Osteoblast (primary cell): ENCODE results near the gene MDFIC. TPM values are rescaled to one million over a fixed set of nuclear protein-coding genes. Genes with fewer than 3 reads are reported as not detected.

ENCODE experiments used
- DNase-seq: peaks from one replicate; pipeline ENCODE4 v3.0.0; 2011; ENCODE audit warnings: low spot score, mixed read lengths; ENCODE audit not compliant: insufficient read length; ENCODE audit errors: missing footprints
- H2AFZ ChIP-seq: 2 replicates; pipeline ENCODE4 v1.6.0; 2011; ENCODE audit warnings: mild to moderate bottlenecking, low read length
- H3K27ac ChIP-seq: 2 replicates; pipeline ENCODE4 v1.5.1; 2011; ENCODE audit warnings: mild to moderate bottlenecking, low read depth, low read length, moderate library complexity
- H3K27me3 ChIP-seq: 2 replicates; pipeline ENCODE4 v1.6.0; 2012; ENCODE audit warnings: mild to moderate bottlenecking, control low read depth, inconsistent platforms, low read length, moderate library complexity; ENCODE audit not compliant: insufficient read depth
- H3K36me3 ChIP-seq: 2 replicates; pipeline ENCODE4 v1.5.1; 2011; ENCODE audit warnings: mild to moderate bottlenecking, low read length, control low read depth, moderate library complexity; ENCODE audit not compliant: insufficient read depth
- H3K4me1 ChIP-seq: 2 replicates; pipeline ENCODE4 v1.5.1; 2011; ENCODE audit warnings: mild to moderate bottlenecking, low read length, control low read depth, moderate library complexity; ENCODE audit not compliant: insufficient read depth
- H3K4me2 ChIP-seq: 2 replicates; pipeline ENCODE4 v1.6.0; 2011; ENCODE audit warnings: mild to moderate bottlenecking, low read length; ENCODE audit not compliant: insufficient read depth
- H3K4me3 ChIP-seq: fragments of 200-600 bp; sonication (generic); 3 replicates; pipeline ENCODE4 v1.5.1; 2012; ENCODE audit warnings: mild to moderate bottlenecking, low read length, inconsistent platforms; ENCODE audit not compliant: insufficient read depth
- H3K79me2 ChIP-seq: 2 replicates; pipeline ENCODE4 v1.6.0; 2012; ENCODE audit warnings: mild to moderate bottlenecking, low read length, control low read depth, inconsistent platforms; ENCODE audit not compliant: insufficient read depth
- H3K9me3 ChIP-seq: 2 replicates; pipeline ENCODE4 v1.5.1; 2011; ENCODE audit warnings: low read depth, low read length, control low read depth
- H4K20me1 ChIP-seq: 2 replicates; pipeline ENCODE4 v1.6.0; 2012; ENCODE audit warnings: mild to moderate bottlenecking, low read length, control low read depth; ENCODE audit not compliant: insufficient read depth
- CTCF ChIP-seq: IDR thresholded peaks from 2 replicates; pipeline ENCODE4 v1.5.1; 2011; ENCODE audit warnings: mild to moderate bottlenecking, low read depth, low read length, moderate library complexity; ENCODE audit errors: extremely low read depth
- total RNA-seq: library from RNA; depleted of rRNA; stranded (reverse); fragments of >200 nt; gene quantifications from 2 replicates; pipeline ENCODE4 v1.2.3, GENCODE V29; 2012

Gene MDFIC
- total RNA-seq, 1 donor: 68.8 TPM

- no peaks in the 10 kb centered on the region for H3K27me3 ChIP-seq
- H3K27ac ChIP-seq: peak overlapping the region; percentile 14
- no peaks in the 10 kb centered on the region for H3K36me3 ChIP-seq
- peaks cover 26% of the 10 kb centered on the region for H3K4me1 ChIP-seq
- H4K20me1 ChIP-seq: peaks cover 2% of the 10 kb centered on the region
- no peak for TF ChIP-seq CTCF
- H3K9me3 ChIP-seq: no peaks in the 10 kb centered on the region
- no peak overlapping the region for H2AFZ ChIP-seq
- no peak for DNase-seq
- H3K79me2 ChIP-seq: peaks cover 19% of the 10 kb centered on the region
- peak overlapping the region; percentile 66 for H3K4me2 ChIP-seq
- H3K4me3 ChIP-seq: no peak overlapping the region
Measured at GRCh38 chr7:115009139-115009538, 87.2 kb downstream of the MDFIC start.

GRCh38 chr7:115009736-115010440, 88.0 kb downstream of the MDFIC start:
- H3K36me3 ChIP-seq: no peaks in the 10 kb centered on the region
- peaks cover 2% of the 10 kb centered on the region for H4K20me1 ChIP-seq
- H3K4me1 ChIP-seq: peaks cover 26% of the 10 kb centered on the region
- DNase-seq: no peak
- TF ChIP-seq CTCF: no peak
- no peaks in the 10 kb centered on the region for H3K27me3 ChIP-seq
- H3K4me3 ChIP-seq: no peak overlapping the region
- H3K4me2 ChIP-seq: peak overlapping the region; percentile 66
- no peaks in the 10 kb centered on the region for H3K9me3 ChIP-seq
- H2AFZ ChIP-seq: no peak overlapping the region
- H3K79me2 ChIP-seq: peaks cover 12% of the 10 kb centered on the region
- peak overlapping the region; percentile 14 for H3K27ac ChIP-seq

GRCh38 chr7:115010441-115010820, 88.5 kb downstream of the MDFIC start:
- no peaks in the 10 kb centered on the region for H3K36me3 ChIP-seq
- no peak overlapping the region for H3K27ac ChIP-seq
- H3K4me3 ChIP-seq: no peak overlapping the region
- peaks cover 12% of the 10 kb centered on the region for H3K79me2 ChIP-seq
- no peaks in the 10 kb centered on the region for H3K9me3 ChIP-seq
- H3K27me3 ChIP-seq: no peaks in the 10 kb centered on the region
- H3K4me2 ChIP-seq: no peak overlapping the region
- peaks cover 2% of the 10 kb centered on the region for H4K20me1 ChIP-seq
- H2AFZ ChIP-seq: no peak overlapping the region
- no peak for DNase-seq
- H3K4me1 ChIP-seq: peaks cover 26% of the 10 kb centered on the region
- TF ChIP-seq CTCF: no peak

- no peak for DNase-seq
- no peaks in the 10 kb centered on the region for H3K27me3 ChIP-seq
- H2AFZ ChIP-seq: no peak overlapping the region
- peaks cover 5% of the 10 kb centered on the region for H3K79me2 ChIP-seq
- H3K9me3 ChIP-seq: no peaks in the 10 kb centered on the region
- H3K4me3 ChIP-seq: no peak overlapping the region
- H3K4me2 ChIP-seq: no peak overlapping the region
- TF ChIP-seq CTCF: no peak
- peaks cover 17% of the 10 kb centered on the region for H3K4me1 ChIP-seq
- H3K36me3 ChIP-seq: peaks cover 5% of the 10 kb centered on the region
- H4K20me1 ChIP-seq: no peaks in the 10 kb centered on the region
- H3K27ac ChIP-seq: no peak overlapping the region
Measured at GRCh38 chr7:115013886-115014285, 92.0 kb downstream of the MDFIC start.
